GM13976 (cell line): ENCODE results near the gene SYCP3.

ENCODE experiments used
- DNase-seq: peaks from one replicate; pipeline ENCODE4 v3.0.0; 2012; ENCODE audit warnings: low spot score
- CTCF ChIP-seq: IDR thresholded peaks from 2 replicates; pipeline ENCODE4 v1.5.1; 2012; ENCODE audit warnings: borderline replicate concordance, mild to moderate bottlenecking; ENCODE audit not compliant: insufficient read depth; ENCODE audit errors: extremely low read depth, missing control alignments, control extremely low read depth
- in situ Hi-C: fragments of 300-500 bp; cut with MboI; formaldehyde crosslinking; loops from one replicate; pipeline ENCODE4 v1.12.0; 2022; ENCODE audit warnings: low sequenced_read_pairs, mixed read lengths, inconsistent platforms; ENCODE audit not compliant: unreplicated experiment

Gene SYCP3

GRCh38 chr12:101696251-101697196 lies 42.7 kb downstream of the SYCP3 start:
- DNase-seq, result no peak
- no peak for TF ChIP-seq CTCF
- in situ Hi-C loops, result no loop called here

- in situ Hi-C loops, result no loop called here
- TF ChIP-seq CTCF, result no peak
- no peak for DNase-seq
These were observed 43.6 kb downstream of the SYCP3 start for GRCh38 chr12:101695706-101696105.

- in situ Hi-C loops, result no loop called here
- DNase-seq, result no peak
- no peak for TF ChIP-seq CTCF
These were observed 44.3 kb downstream of the SYCP3 start for GRCh38 chr12:101694986-101695385.

GRCh38 chr12:101694297-101694848 lies 44.9 kb downstream of the SYCP3 start:
- in situ Hi-C loops, result no loop called here
- no peak for DNase-seq
- TF ChIP-seq CTCF, result no peak

- in situ Hi-C loops, result no loop called here
- no peak for TF ChIP-seq CTCF
- no peak for DNase-seq
These were observed 47.7 kb downstream of the SYCP3 start for GRCh38 chr12:101691503-101692096.

- in situ Hi-C loops, result no loop called here
- no peak for TF ChIP-seq CTCF
- DNase-seq, result no peak
These were observed 48.6 kb downstream of the SYCP3 start for GRCh38 chr12:101690544-101691098.
